T-helper 2 cell treated with Interferon-gamma antibody and Interleukin-4, amounts not matched to agents 5 μg/mL and 100 μg/mL, for 36 hours (primary cell): Measurements from ENCODE around the gene GPR87.

Experiments
- DNase-seq: peaks from one replicate; pipeline ENCODE4 v3.0.0; 2021; ENCODE audit warnings: low spot score
- H3K27ac Mint-ChIP-seq: one replicate; pipeline ENCODE4 v1.8.0; 2021; ENCODE audit warnings: mild to moderate bottlenecking, mixed read lengths
- H3K27me3 Mint-ChIP-seq: one replicate; pipeline ENCODE4 v1.8.0; 2021; ENCODE audit warnings: low read depth, mixed read lengths
- H3K36me3 Mint-ChIP-seq: one replicate; pipeline ENCODE4 v1.8.0; 2021; ENCODE audit warnings: low read depth, mixed read lengths
- H3K4me1 Mint-ChIP-seq: one replicate; pipeline ENCODE4 v1.8.0; 2021; ENCODE audit warnings: low read depth, mixed read lengths
- H3K4me3 Mint-ChIP-seq: one replicate; pipeline ENCODE4 v1.8.0; 2022; ENCODE audit warnings: mild to moderate bottlenecking, moderate library complexity, mixed read lengths
- H3K9me3 Mint-ChIP-seq: one replicate; pipeline ENCODE4 v1.8.0; 2021; ENCODE audit warnings: mixed read lengths

GPR87 gene

DNA sequence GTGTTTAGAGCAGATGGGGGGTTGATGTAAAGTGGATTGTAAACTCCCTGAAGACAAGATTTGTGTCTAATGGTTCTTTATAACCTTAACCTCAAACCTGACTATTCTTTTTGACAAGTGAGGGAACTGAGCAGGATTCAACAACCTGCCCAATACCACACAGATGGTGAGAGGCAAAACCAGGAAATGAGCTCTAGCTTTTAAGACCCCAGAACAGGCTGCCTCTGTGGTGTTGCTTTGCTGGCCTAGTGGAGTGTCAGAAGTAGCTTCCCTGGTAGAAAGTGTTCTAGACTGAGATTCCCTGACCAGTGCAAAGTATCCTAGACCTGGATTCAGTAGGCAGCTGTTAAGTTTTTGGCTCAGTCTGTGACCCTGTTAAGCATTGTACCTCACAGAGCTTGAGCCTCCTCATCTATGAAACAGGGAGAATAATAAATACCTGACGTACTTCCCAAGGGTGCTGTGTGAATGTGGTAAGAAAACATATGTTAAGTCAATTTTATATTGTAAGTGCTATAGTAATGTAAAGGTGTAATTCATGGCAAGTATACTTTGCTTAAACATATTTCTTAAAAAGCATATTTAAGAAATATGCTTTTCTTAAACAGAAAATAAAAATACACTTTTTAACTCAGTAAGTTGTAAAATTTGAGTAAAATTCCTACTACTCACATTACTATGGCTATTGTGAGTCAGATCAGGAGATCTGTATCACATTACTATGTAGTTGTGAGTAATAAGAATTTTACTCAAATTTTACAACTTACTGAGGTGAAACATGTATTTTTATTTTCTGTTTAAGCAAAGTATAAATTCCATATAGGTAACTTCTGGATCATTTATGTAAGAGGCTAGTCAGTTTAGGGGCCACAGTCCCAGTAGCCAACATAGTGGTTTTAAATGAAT, 8.8 kb downstream of the GPR87 start:
- no peak for DNase-seq
- H3K27me3 Mint-ChIP-seq, result no peaks in the 10 kb centered on the region
- no peaks in the 10 kb centered on the region for H3K9me3 Mint-ChIP-seq
- peaks cover 48% of the 10 kb centered on the region for H3K4me1 Mint-ChIP-seq
- H3K27ac Mint-ChIP-seq, result no peak overlapping the region
- no peaks in the 10 kb centered on the region for H3K36me3 Mint-ChIP-seq
- H3K4me3 Mint-ChIP-seq, result no peak overlapping the region

DNA sequence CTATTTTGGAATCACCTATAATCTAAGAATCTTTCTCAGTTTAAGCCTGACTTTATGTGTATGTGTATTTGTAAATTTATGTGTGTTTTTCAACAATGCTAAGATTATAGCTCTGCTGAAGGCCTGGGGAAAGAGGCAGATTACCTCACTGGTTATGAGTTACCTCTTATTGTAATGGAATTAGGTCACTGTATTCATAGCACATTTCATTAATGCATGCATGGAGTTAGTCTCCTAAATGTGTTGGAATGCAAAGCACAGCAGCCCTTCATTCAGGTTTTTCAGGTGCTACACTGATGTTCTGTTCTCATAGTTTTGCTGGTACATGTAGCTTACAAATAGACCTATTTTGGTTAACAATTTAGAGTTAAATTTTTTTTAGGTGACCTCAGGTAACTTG, 9.5 kb downstream of the GPR87 start:
- no peaks in the 10 kb centered on the region for H3K27me3 Mint-ChIP-seq
- H3K4me1 Mint-ChIP-seq, result peaks cover 50% of the 10 kb centered on the region
- H3K4me3 Mint-ChIP-seq, result no peak overlapping the region
- no peaks in the 10 kb centered on the region for H3K36me3 Mint-ChIP-seq
- DNase-seq, result no peak
- no peak overlapping the region for H3K27ac Mint-ChIP-seq
- H3K9me3 Mint-ChIP-seq, result no peaks in the 10 kb centered on the region

DNA sequence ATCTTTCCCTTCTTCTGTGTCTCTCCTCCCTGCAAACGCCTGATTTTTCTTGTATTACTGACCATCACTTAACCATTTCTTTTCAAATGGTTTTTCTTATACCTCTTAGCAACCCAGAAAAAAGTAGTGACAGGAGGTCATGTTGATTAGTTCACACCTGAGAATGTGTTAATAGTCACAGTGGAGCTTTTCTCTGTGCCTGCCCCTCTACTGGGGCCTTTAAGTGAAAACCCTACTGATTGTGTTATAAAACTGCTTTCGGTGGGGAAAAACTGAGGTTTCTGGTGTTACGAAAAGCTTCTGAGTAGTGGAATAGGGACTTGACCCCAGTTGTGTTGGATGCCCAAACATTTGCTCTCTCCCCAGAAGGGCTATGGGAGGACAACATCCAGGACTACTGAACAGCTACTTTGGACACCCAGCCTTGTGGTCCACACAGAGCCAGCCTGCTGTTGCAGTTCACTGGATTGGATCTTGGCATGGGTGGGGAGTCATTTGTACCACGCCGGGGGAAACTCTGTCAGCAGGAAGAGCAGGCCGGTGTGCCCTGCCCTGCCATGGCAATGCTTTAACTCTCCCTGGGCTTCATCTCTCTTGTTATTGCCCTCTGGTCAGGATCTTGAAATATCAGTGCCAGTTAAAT, 10.3 kb downstream of the GPR87 start:
- peaks cover 58% of the 10 kb centered on the region for H3K4me1 Mint-ChIP-seq
- no peak for DNase-seq
- H3K36me3 Mint-ChIP-seq, result no peaks in the 10 kb centered on the region
- H3K9me3 Mint-ChIP-seq, result no peaks in the 10 kb centered on the region
- no peaks in the 10 kb centered on the region for H3K27me3 Mint-ChIP-seq
- peak overlapping the region; percentile 32 for H3K4me3 Mint-ChIP-seq
- no peak overlapping the region for H3K27ac Mint-ChIP-seq

DNA sequence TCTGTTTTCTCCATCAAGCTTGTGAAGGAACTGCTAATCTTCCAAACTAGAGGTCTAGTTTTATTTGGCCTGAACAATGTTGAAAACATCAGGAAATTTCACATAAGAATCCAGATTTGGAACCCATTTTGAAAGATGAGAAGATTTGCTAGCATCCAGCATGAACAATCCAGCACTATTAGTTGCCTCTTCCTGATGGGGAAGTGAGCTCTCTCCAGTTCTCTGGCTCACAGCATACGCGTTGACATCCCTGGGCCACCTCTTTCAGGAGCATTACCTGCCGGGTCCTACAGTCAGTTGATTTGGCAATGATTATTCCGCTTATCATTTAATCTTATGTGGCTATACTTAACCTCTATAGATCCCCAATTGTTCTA, 10.9 kb downstream of the GPR87 start:
- no peaks in the 10 kb centered on the region for H3K36me3 Mint-ChIP-seq
- H3K27me3 Mint-ChIP-seq, result no peaks in the 10 kb centered on the region
- H3K4me1 Mint-ChIP-seq, result peaks cover 62% of the 10 kb centered on the region
- DNase-seq, result no peak
- peak overlapping the region; percentile 52 for H3K27ac Mint-ChIP-seq
- H3K9me3 Mint-ChIP-seq, result no peaks in the 10 kb centered on the region
- H3K4me3 Mint-ChIP-seq, result peak overlapping the region; percentile 47

DNA sequence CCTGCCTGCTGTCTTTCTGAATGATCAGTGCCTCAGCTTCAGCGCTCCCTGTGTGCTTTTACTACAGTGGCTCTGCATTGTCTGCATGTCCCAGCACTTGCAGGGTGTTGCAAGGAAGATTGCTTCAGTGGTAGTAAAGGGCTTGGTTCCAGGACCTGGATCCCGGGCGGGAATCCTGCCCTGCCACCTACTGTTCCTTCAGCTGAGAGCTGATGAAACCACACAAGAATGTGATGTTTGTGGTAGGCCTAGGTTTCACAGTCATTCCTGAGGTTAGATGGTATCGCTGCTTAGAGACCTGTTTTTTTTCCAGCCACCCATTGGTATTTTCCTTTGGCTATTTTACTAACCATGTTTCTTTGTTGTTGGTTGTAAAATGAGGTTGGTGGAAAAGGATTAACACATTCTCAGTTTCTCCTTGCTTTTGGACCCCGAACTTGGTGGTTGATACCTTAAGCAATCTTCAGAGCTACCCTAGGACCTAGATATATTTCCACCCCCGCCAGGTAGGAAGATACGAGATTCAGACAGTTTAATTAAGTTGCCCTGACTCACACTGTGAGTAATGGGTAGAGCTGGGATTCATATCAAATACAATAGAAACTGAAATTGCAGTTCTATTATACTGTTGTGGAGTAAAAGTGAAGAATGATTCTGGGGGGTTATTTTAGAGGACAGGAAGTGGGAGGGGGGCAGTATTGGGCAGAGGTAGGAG, 11.4 kb downstream of the GPR87 start:
- Mint-ChIP-seq H3K36me3 (no peaks in the 10 kb centered on the region), H3K27me3 (no peaks in the 10 kb centered on the region)
- peak; percentile 65 for DNase-seq

DNA sequence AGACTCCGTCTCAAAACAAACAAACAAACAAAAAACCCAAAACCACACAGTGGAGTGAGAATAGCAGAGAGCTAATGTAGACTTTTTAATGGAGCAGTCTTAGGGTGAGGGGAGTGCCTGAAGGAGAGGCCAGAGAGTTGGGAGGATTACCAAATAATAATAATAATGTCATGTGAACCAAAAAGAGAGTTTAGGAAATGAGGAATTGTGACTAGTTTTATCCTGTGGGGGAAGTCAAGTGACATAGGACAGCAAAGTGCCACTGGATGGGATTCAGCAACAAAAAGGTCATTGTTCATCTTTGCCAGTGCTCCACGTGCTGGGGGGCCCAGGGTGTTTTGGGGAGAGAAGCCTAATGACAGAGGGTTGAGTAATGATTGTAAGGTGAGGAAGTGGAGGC, 12.9 kb downstream of the GPR87 start:
- peak overlapping the region; percentile 3 for H3K27ac Mint-ChIP-seq
- no peaks in the 10 kb centered on the region for H3K36me3 Mint-ChIP-seq
- H3K27me3 Mint-ChIP-seq, result no peaks in the 10 kb centered on the region
- peaks cover 60% of the 10 kb centered on the region for H3K4me1 Mint-ChIP-seq
- H3K9me3 Mint-ChIP-seq, result no peaks in the 10 kb centered on the region
- DNase-seq, result no peak
- H3K4me3 Mint-ChIP-seq, result no peak overlapping the region

More for the DNA sequence above, 11.4 kb downstream of the GPR87 start:
- Mint-ChIP-seq H3K4me1 (peaks cover 65% of the 10 kb centered on the region), H3K9me3 (no peaks in the 10 kb centered on the region), H3K27ac (peak overlapping the region; percentile 52), H3K4me3 (peak overlapping the region; percentile 47)

DNA sequence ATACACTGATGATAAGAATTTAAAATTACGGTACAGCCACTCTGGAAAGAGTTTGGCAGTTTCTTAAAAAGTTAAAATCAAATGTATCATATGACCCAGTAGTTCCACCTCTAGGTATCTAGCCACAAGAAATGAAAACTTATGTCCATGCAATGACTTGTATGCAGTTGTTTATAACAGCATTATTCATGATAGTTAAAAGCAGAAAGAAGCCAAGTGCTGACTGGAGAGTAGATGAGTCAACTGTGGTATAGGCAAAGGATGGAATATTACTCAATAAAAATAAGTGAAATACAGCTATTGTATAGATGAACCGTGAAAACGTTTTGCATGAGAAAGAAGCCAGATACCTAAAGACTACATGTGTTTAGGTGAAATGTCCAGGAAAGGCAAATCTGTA, 14.8 kb downstream of the GPR87 start:
- Mint-ChIP-seq H3K9me3 (no peaks in the 10 kb centered on the region), H3K27me3 (no peaks in the 10 kb centered on the region), H3K36me3 (no peaks in the 10 kb centered on the region), H3K27ac (no peak overlapping the region), H3K4me1 (peaks cover 46% of the 10 kb centered on the region), H3K4me3 (no peak overlapping the region)
- DNase-seq, result no peak

DNA sequence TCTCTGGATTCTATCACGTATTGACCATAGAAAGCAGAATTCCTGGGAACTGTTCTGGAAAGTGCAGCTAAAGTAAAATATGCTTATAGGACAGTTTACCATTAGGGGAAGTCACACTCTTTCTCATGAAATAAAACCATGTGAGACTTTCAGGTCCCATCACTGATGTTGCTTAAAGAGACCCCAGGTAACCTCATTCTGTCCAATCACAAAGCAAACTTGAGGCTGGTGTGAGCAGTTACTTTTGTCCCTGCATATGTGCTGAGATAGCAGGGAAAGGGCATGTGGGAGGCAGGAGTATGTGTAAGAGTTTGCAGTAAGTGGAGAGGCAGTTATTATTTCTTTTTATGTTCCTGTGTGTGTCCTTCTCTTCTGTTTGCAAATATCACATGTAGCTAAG, 16.1 kb downstream of the GPR87 start:
- Mint-ChIP-seq H3K27ac (no peak overlapping the region), H3K4me1 (peaks cover 35% of the 10 kb centered on the region), H3K4me3 (no peak overlapping the region), H3K27me3 (no peaks in the 10 kb centered on the region), H3K9me3 (no peaks in the 10 kb centered on the region), H3K36me3 (no peaks in the 10 kb centered on the region)
- DNase-seq, result no peak

DNA sequence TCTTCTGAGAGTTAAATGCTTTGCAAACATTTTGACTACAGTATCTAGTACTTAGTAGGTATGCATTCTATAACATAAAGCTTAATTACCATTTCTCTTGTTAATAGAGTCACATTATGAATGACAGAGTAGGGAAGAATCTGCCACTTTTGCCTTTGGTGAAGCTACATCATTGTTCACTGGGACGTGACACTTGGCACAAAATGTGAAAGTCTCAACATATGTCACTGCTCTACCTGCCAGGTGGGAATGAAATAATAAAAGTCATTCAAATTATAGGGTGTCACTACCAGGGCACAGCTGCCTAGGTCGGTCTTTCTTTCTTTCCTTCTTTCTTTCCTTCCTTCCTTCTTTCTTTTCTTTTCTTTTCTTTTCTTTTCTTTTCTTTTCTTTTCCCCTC, 17.6 kb downstream of the GPR87 start:
- Mint-ChIP-seq H3K9me3 (no peaks in the 10 kb centered on the region), H3K27me3 (no peaks in the 10 kb centered on the region), H3K4me1 (peaks cover 25% of the 10 kb centered on the region), H3K27ac (no peak overlapping the region), H3K36me3 (no peaks in the 10 kb centered on the region), H3K4me3 (no peak overlapping the region)
- no peak for DNase-seq

DNA sequence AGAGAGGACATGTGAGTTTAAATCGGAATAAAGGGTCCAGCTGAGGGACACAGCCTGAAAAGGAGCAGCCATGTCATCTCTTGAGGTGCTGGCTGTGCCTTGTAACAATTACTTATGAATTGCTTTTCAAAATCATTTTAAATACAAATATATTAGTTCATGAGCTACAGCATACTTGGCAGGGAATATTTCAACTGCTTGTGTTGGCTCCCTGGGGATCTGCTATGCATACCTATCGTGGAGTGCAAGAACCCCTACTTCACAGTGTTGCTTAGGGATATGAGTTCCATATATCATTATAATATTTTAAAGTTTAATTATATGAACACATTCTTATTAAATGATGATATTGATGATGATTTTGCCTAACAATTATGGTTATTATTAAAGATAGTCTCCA, 19.2 kb downstream of the GPR87 start:
- peaks cover 15% of the 10 kb centered on the region for H3K4me1 Mint-ChIP-seq
- no peak for DNase-seq
- H3K27ac Mint-ChIP-seq, result no peak overlapping the region
- no peaks in the 10 kb centered on the region for H3K27me3 Mint-ChIP-seq
- no peaks in the 10 kb centered on the region for H3K36me3 Mint-ChIP-seq
- no peaks in the 10 kb centered on the region for H3K9me3 Mint-ChIP-seq
- no peak overlapping the region for H3K4me3 Mint-ChIP-seq

DNA sequence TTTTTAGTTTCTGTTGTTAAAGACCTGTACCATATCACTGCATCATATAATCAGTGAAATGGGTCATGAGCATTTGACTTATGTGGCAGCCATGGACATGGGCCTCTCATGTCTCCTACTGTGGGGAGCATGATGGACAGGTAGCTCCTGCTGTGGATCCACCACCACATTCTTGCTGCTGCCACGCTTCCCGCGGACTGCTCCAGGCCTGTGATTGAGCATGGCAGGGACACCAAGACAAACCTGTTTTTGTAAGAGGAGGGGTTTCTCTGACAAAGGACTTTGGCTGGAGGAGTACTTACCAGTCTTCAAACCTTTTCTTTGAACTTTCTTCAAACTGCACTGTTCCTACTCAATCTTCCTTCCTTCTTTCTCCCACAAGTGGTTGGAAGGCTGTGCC, 20.4 kb downstream of the GPR87 start:
- Mint-ChIP-seq H3K27ac (no peak overlapping the region), H3K36me3 (no peaks in the 10 kb centered on the region), H3K9me3 (no peaks in the 10 kb centered on the region), H3K27me3 (no peaks in the 10 kb centered on the region), H3K4me3 (no peak overlapping the region), H3K4me1 (peaks cover 7% of the 10 kb centered on the region)
- DNase-seq, result no peak

DNA sequence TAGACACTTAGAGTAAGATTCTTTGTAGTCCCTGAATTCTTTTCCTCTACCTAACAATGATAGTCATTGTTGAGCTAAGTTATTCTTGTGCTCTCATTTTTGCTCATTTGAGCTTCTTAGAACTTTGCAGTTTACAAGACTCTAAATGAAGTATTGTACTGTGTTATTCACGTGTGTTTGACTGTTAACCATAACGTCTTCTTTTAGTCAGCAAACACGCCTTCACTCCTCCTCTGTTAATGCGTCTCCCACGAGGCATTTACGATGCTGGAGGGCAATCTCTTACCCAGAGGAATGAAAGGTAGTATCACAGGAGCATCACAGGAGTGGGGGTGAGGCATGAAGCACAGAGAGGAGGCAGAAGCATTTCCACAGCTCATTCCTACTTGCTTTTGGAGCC, 23.5 kb downstream of the GPR87 start:
- Mint-ChIP-seq H3K27me3 (no peaks in the 10 kb centered on the region), H3K4me3 (no peak overlapping the region), H3K4me1 (no peaks in the 10 kb centered on the region), H3K27ac (no peak overlapping the region), H3K9me3 (no peaks in the 10 kb centered on the region), H3K36me3 (no peaks in the 10 kb centered on the region)
- no peak for DNase-seq

DNA sequence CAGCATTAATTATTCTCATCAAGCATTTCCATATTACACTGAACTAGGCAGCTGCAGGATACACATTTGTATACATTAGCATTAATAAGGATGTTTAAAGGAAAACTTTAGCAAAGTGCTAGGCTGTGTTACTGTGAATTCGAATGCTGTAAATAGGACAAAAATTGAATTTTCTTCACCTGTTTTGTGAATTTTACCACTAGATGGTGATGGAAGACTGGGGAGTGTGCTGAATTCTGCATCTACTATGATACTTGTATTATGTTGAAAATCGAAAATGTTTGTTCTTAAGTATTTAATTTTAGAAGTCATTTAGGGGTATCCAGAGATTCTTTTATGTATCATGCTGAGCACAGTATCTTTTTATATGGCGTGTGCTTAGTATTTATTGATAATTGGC, 25.9 kb downstream of the GPR87 start:
- Mint-ChIP-seq H3K4me3 (no peak overlapping the region), H3K36me3 (no peaks in the 10 kb centered on the region), H3K27ac (no peak overlapping the region), H3K9me3 (no peaks in the 10 kb centered on the region), H3K27me3 (no peaks in the 10 kb centered on the region), H3K4me1 (peaks cover 6% of the 10 kb centered on the region)
- DNase-seq, result no peak

DNA sequence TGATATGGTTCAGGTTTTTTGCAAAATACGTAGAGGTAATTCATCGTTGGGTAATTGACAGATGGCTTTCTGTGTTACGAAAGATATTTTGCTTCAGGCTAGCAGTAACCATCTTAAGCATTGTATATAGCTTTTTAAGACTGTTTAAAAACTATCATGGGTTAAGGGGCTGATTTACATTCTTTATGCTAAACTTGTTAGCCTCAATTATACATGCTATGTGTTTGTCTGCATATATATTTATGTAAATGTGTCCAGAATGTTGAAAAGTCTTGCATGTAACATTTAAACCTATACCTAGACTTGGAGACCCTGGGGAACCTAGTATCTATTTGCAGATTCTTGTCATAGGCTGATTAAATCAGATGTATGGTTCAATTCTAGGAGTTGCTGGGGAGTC, 27.2 kb downstream of the GPR87 start:
- Mint-ChIP-seq H3K4me1 (peaks cover 10% of the 10 kb centered on the region), H3K36me3 (no peaks in the 10 kb centered on the region), H3K9me3 (no peaks in the 10 kb centered on the region), H3K27ac (no peak overlapping the region), H3K27me3 (no peaks in the 10 kb centered on the region), H3K4me3 (no peak overlapping the region)
- DNase-seq, result no peak
